H4 (cell line): ENCODE data around the gene TGFB1I1. TPM values are rescaled to one million over a fixed set of nuclear protein-coding genes. Genes with fewer than 3 reads are reported as not detected.
"Not testable (repeated sequence)": the region's sequence is repeated elsewhere in the genome, so short reads cannot be mapped to it uniquely, and the experiment has no call there.

Experiments
- DNase-seq: peaks from one replicate; pipeline ENCODE4 v3.0.0-alpha.2; 2015; ENCODE audit warnings: low spot score
- total RNA-seq: library from RNA; depleted of rRNA; stranded (reverse); fragments of >200 nt; shearing (Covaris generic); gene quantifications from 2 replicates; pipeline ENCODE4 v1.2.3, GENCODE V29; 2014; rRNA removed

Gene TGFB1I1
- total RNA-seq = 12.8 and 18.9 TPM in 2 replicates

GRCh38 chr16:31471875-31472708 is at the start of gene TGFB1I1:
TSS of gene TGFB1I1 (plus strand) at chr16:31472152. CDS start at chr16:31472189, 37 bp downstream.
- peak; percentile 45 for DNase-seq

GRCh38 chr16:31423241-31423640 is 48.7 kb upstream of the TGFB1I1 start:
- no peak for DNase-seq

GRCh38 chr16:31423801-31424200 is 48.2 kb upstream of the TGFB1I1 start:
- no peak for DNase-seq

- no peak for DNase-seq
These were observed 44.3 kb upstream of the TGFB1I1 start for GRCh38 chr16:31427441-31428278.

- DNase-seq = no peak
These were observed 43.7 kb upstream of the TGFB1I1 start, which contains the start of gene COX6A2 for GRCh38 chr16:31428279-31428597. TSS of gene COX6A2 (minus strand) at chr16:31428360. CDS start at chr16:31428325, 35 bp downstream.

GRCh38 chr16:31428638-31429247 is 43.2 kb upstream of the TGFB1I1 start:
- DNase-seq = no peak

GRCh38 chr16:31429314-31429713 is 42.6 kb upstream of the TGFB1I1 start:
- no peak for DNase-seq

GRCh38 chr16:31429796-31430195 is 42.2 kb upstream of the TGFB1I1 start:
- no peak for DNase-seq

- no peak for DNase-seq
These were observed 41.4 kb upstream of the TGFB1I1 start for GRCh38 chr16:31430380-31431052.

- no peak for DNase-seq
These were observed 36.4 kb upstream of the TGFB1I1 start for GRCh38 chr16:31435341-31436220.

GRCh38 chr16:31436221-31437045 is 35.5 kb upstream of the TGFB1I1 start:
- DNase-seq = no peak

GRCh38 chr16:31438414-31438813 is 33.5 kb upstream of the TGFB1I1 start:
- DNase-seq = no peak

- DNase-seq = not testable (repeated sequence)
These were observed 32.9 kb upstream of the TGFB1I1 start for GRCh38 chr16:31439023-31439422.

- no peak for DNase-seq
These were observed 32.4 kb upstream of the TGFB1I1 start for GRCh38 chr16:31439519-31439918.

GRCh38 chr16:31440516-31441184 is 31.3 kb upstream of the TGFB1I1 start:
- DNase-seq = no peak

GRCh38 chr16:31441956-31442355 is 30.0 kb upstream of the TGFB1I1 start:
- no peak for DNase-seq

GRCh38 chr16:31445931-31446330 is 26.0 kb upstream of the TGFB1I1 start:
- not testable (repeated sequence) for DNase-seq

GRCh38 chr16:31451201-31451600 is 20.8 kb upstream of the TGFB1I1 start:
- no peak for DNase-seq

GRCh38 chr16:31451681-31452351 is 20.1 kb upstream of the TGFB1I1 start:
- DNase-seq = peak; percentile 87
